ENCODE results near the gene PSORS1C1. TPM values are rescaled to one million over a fixed set of nuclear protein-coding genes. Genes with fewer than 3 reads are reported as not detected.

The PSORS1C1 gene
- polyA plus RNA-seq, 1 of the 3 experiments (the other 2 are of a cell fraction) = 3.1 TPM

DNA sequence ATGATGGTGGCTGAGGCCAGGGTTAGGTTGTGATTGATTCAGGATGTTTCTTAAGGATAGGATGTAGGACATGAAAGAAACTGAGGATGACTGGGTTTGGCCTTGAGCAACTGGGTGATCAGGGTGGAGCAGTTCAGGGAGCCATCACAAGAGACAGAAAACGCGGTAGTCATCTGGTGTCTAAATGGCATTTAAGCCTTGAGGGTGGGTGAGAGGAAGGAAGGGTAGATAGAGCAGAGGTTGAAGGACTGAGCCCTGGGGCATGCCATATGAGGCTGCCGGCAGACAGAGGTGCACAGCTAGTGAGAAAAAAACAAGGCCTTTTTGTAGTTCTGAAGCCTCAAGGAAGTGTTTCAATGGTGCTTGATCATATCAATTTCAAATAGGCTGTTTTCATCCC, 54.0 kb downstream of the PSORS1C1 start:
- no peaks in the 10 kb centered on the region for H3K4me1 ChIP-seq (ENCODE audit: control insufficient read depth in 1 of 2, insufficient read depth in 2 of 2, low read depth in 1 of 2, low read length in 1 of 2)
- WGBS (ENCODE audit: low lambda C conversion rate) = 76% methylated on average over 3 of the region's 3 CpGs
- H2AFZ ChIP-seq (ENCODE audit: low read depth) = no peak overlapping the region
- H3K27me3 ChIP-seq (ENCODE audit: insufficient read depth) = no peaks in the 10 kb centered on the region
- no peaks in the 10 kb centered on the region for H3F3A ChIP-seq (replicated peaks; ENCODE audit: insufficient read depth)
- POLR2A ChIA-PET = no interaction called here
- DNase-seq = no peak
- H3K9me3 ChIP-seq = no peaks in the 10 kb centered on the region
- no peak overlapping the region for H3K27ac ChIP-seq (ENCODE audit: low read depth in 2 of 2, low read length in 1 of 2)
- CTCF ChIA-PET = no interaction called here
- no peaks in the 10 kb centered on the region for H3K79me2 ChIP-seq (ENCODE audit: insufficient read depth)
- H3K9ac ChIP-seq = no peak overlapping the region
- no peak for TF ChIP-seq ZBTB33 (IDR thresholded peaks at IDR 0.05; ENCODE audit: borderline replicate concordance, low read depth)
- no peak for TF ChIP-seq USF1 (IDR thresholded peaks at IDR 0.05; ENCODE audit: borderline replicate concordance, low read depth)
- TF ChIP-seq RFX5 (IDR thresholded peaks at IDR 0.05; ENCODE audit: low read length) = no peak
- TF ChIP-seq RXRA (IDR thresholded peaks at IDR 0.05; ENCODE audit: borderline replicate concordance, low read depth) = no peak
- TF ChIP-seq CHD2 (IDR thresholded peaks at IDR 0.05; ENCODE audit: low read length, partially characterized antibody) = no peak
- no peak for TF ChIP-seq MXI1 (IDR thresholded peaks at IDR 0.05; ENCODE audit: low read depth, low read length)
- TF ChIP-seq, protein P1, sequence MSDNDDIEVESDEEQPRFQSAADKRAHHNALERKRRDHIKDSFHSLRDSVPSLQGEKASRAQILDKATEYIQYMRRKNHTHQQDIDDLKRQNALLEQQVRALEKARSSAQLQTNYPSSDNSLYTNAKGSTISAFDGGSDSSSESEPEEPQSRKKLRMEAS (IDR thresholded peaks at IDR 0.05; ENCODE audit: low read depth) = no peak
- no peak for TF ChIP-seq EP300 (IDR thresholded peaks at IDR 0.05; ENCODE audit: borderline replicate concordance in 1 of 2, low read depth in 1 of 2, low read length in 1 of 2)
- no peak for TF ChIP-seq GABPA (IDR thresholded peaks at IDR 0.05; ENCODE audit: low read depth)
- no peak for TF ChIP-seq RCOR1 (IDR thresholded peaks at IDR 0.05; ENCODE audit: low read length)
- no peak for TF ChIP-seq NFIC (IDR thresholded peaks at IDR 0.05; ENCODE audit: borderline replicate concordance)
- no peak for TF ChIP-seq PBX3 (IDR thresholded peaks at IDR 0.05)
- no peak for TF ChIP-seq NRF1 (IDR thresholded peaks at IDR 0.05; ENCODE audit: low read depth, low read length)
- no peak for TF ChIP-seq IRF3 (IDR thresholded peaks at IDR 0.05; ENCODE audit: low read depth, low read length)
- TF ChIP-seq SIN3A (IDR thresholded peaks at IDR 0.05; ENCODE audit: borderline replicate concordance, low read depth, low read length) = no peak
- no peak for TF ChIP-seq MEF2A (IDR thresholded peaks at IDR 0.05; ENCODE audit: borderline replicate concordance, low read depth)
- TF ChIP-seq, protein P2, sequence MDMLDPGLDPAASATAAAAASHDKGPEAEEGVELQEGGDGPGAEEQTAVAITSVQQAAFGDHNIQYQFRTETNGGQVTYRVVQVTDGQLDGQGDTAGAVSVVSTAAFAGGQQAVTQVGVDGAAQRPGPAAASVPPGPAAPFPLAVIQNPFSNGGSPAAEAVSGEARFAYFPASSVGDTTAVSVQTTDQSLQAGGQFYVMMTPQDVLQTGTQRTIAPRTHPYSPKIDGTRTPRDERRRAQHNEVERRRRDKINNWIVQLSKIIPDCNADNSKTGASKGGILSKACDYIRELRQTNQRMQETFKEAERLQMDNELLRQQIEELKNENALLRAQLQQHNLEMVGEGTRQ (IDR thresholded peaks at IDR 0.05; ENCODE audit: borderline replicate concordance, low read depth, low read length) = no peak
- TF ChIP-seq TAF1 (IDR thresholded peaks at IDR 0.05; ENCODE audit: borderline replicate concordance, low read depth, low read length) = no peak
- no peak overlapping the region for H3K4me2 ChIP-seq
- H4K20me1 ChIP-seq (ENCODE audit: insufficient read depth) = no peaks in the 10 kb centered on the region
- no peaks in the 10 kb centered on the region for H3K9me2 ChIP-seq
- no peaks in the 10 kb centered on the region for H3K36me3 ChIP-seq (replicated peaks in 1 of 2; ENCODE audit: control insufficient read depth in 1 of 2, insufficient read depth in 2 of 2, low read length in 1 of 2)
- no peak overlapping the region for H3K4me3 ChIP-seq (ENCODE audit: low read depth in 2 of 2, low read length in 1 of 2)
